ENCODE data around the gene FBLN1. TPM values are rescaled to one million over a fixed set of nuclear protein-coding genes. Genes with fewer than 3 reads are reported as not detected.

FBLN1 gene
- polyA plus RNA-seq, 3 donors = 0.03 to 0.17 TPM; not detected in 1

DNA sequence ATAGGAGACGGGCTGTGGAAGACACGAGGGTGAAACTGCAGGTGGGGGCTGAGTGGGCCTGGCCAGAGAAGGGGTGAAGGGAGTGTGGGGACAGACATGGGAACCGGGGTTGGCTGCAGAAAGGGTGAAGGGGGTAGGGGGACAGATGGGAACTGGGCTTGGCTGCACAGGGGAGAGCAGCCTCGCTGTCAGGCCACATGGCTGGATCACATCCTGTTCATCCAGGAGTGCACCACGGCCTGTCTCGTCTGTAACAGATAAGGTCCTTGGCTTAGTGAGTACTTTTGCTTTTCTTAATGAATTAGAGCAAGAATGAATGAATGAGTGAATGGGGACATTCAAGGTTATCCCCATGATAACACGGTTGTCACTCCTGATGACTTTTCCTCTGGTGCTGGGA lies 13.5 kb downstream of the FBLN1 start:
- no peak overlapping the region for H3K9ac ChIP-seq (ENCODE audit: insufficient read depth, low read length, poor library complexity, severe bottlenecking)
- Mint-ChIP-seq H3K4me3 (no peak overlapping the region), H3K27ac (no peak overlapping the region), H3K36me3 (no peaks in the 10 kb centered on the region), H3K9me3 (no peaks in the 10 kb centered on the region), H3K27me3 (ENCODE audit: low read depth in 3 of 3) (peaks cover 6 to 12% (median 10%) of the 10 kb centered on the region in 3 donors), H3K4me1 (no peaks in the 10 kb centered on the region)
- no peaks in the 10 kb centered on the region for H3K9me3 ChIP-seq (replicated peaks in 1 of 2; ENCODE audit: control insufficient read depth in 1 of 2, insufficient read depth in 1 of 2, low read length in 2 of 2)
- H3K4me2 ChIP-seq (replicated peaks; ENCODE audit: extremely low read depth, low read length, poor library complexity, severe bottlenecking) = no peak overlapping the region
- no peak overlapping the region for H2AFZ ChIP-seq (ENCODE audit: insufficient read depth, low read depth, low read length, poor library complexity, severe bottlenecking)
- H3K36me3 ChIP-seq (replicated peaks in 1 of 2; ENCODE audit: control insufficient read depth in 1 of 2, insufficient read depth in 2 of 2, low read length in 2 of 2) = no peaks in the 10 kb centered on the region
- WGBS (ENCODE audit: insufficient coverage) = 94% methylated on average over 5 of the region's 7 CpGs
- TF ChIP-seq CTCF (IDR thresholded peaks at IDR 0.05) = no peak
- no peaks in the 10 kb centered on the region for H3K27me3 ChIP-seq (ENCODE audit: control insufficient read depth in 2 of 2, insufficient read depth in 2 of 2, low read length in 2 of 2)
- no peak for DNase-seq
- H3K4me3 ChIP-seq (replicated peaks in 1 of 3; ENCODE audit: low read depth in 2 of 3, low read length in 3 of 3) = no peak overlapping the region
- no peaks in the 10 kb centered on the region for H4K20me1 ChIP-seq (ENCODE audit: insufficient read depth, low read length)
- no peaks in the 10 kb centered on the region for H3K4me1 ChIP-seq (ENCODE audit: control insufficient read depth in 1 of 2, insufficient read depth in 2 of 2, low read length in 2 of 2)
- H3K79me2 ChIP-seq (ENCODE audit: insufficient read depth, low read length) = no peaks in the 10 kb centered on the region
- H3K27ac ChIP-seq (ENCODE audit: low read depth in 1 of 2, low read length in 2 of 2) = no peak overlapping the region
- intact Hi-C loops (cut with micrococcal nuclease) = no loop called here

GRCh38 chr22:45516923-45517675 lies 14.4 kb downstream of the FBLN1 start:
- no peaks in the 10 kb centered on the region for H4K20me1 ChIP-seq (ENCODE audit: insufficient read depth, low read length)
- Mint-ChIP-seq H3K27ac (no peak overlapping the region), H3K4me3 (no peak overlapping the region), H3K27me3 (ENCODE audit: low read depth in 3 of 3) (peaks cover 6 to 12% (median 10%) of the 10 kb centered on the region in 3 donors), H3K9me3 (no peaks in the 10 kb centered on the region), H3K36me3 (no peaks in the 10 kb centered on the region), H3K4me1 (no peaks in the 10 kb centered on the region)
- H3K36me3 ChIP-seq (replicated peaks in 1 of 2; ENCODE audit: control insufficient read depth in 1 of 2, insufficient read depth in 2 of 2, low read length in 2 of 2) = no peaks in the 10 kb centered on the region
- H3K9me3 ChIP-seq (replicated peaks in 1 of 2; ENCODE audit: control insufficient read depth in 1 of 2, insufficient read depth in 1 of 2, low read length in 2 of 2) = no peaks in the 10 kb centered on the region
- 96% methylated on average over 11 of the region's 18 CpGs for WGBS (ENCODE audit: insufficient coverage)
- no peaks in the 10 kb centered on the region for H3K79me2 ChIP-seq (ENCODE audit: insufficient read depth, low read length)
- no peak overlapping the region for H2AFZ ChIP-seq (ENCODE audit: insufficient read depth, low read depth, low read length, poor library complexity, severe bottlenecking)
- H3K27me3 ChIP-seq (ENCODE audit: control insufficient read depth in 2 of 2, insufficient read depth in 2 of 2, low read length in 2 of 2) = no peaks in the 10 kb centered on the region
- no peak overlapping the region for H3K9ac ChIP-seq (ENCODE audit: insufficient read depth, low read length, poor library complexity, severe bottlenecking)
- DNase-seq = no peak
- intact Hi-C loops (cut with micrococcal nuclease) = no loop called here
- no peak for TF ChIP-seq CTCF (IDR thresholded peaks at IDR 0.05)
- H3K27ac ChIP-seq (ENCODE audit: low read depth in 1 of 2, low read length in 2 of 2) = no peak overlapping the region
- H3K4me2 ChIP-seq (replicated peaks; ENCODE audit: extremely low read depth, low read length, poor library complexity, severe bottlenecking) = no peak overlapping the region
- no peaks in the 10 kb centered on the region for H3K4me1 ChIP-seq (ENCODE audit: control insufficient read depth in 1 of 2, insufficient read depth in 2 of 2, low read length in 2 of 2)
- H3K4me3 ChIP-seq (replicated peaks in 1 of 3; ENCODE audit: low read depth in 2 of 3, low read length in 3 of 3) = no peak overlapping the region

Measured in CD14-positive monocyte (primary cell).